BE2C (cell line): Measurements from ENCODE around the gene CSKMT.
"Not testable (repeated sequence)": the region's sequence is repeated elsewhere in the genome, so short reads cannot be mapped to it uniquely, and the experiment has no call there.

Experiments used
- DNase-seq: peaks from one replicate; pipeline ENCODE4 v3.0.0-alpha.2; 2020
- H3K27me3 ChIP-seq: fragments of 250-450 bp; sonication (Bioruptor Pico); 2 replicates; pipeline ENCODE4 v1.5.1; 2020; ENCODE audit warnings: mild to moderate bottlenecking
- H3K36me3 ChIP-seq: fragments of 250-450 bp; sonication (Bioruptor Pico); 2 replicates; pipeline ENCODE4 v1.5.1; 2020; ENCODE audit warnings: mild to moderate bottlenecking
- H3K4me1 ChIP-seq: fragments of 250-450 bp; sonication (Bioruptor Pico); 2 replicates; pipeline ENCODE4 v1.5.1; 2020
- H3K4me3 ChIP-seq: 2 replicates; pipeline ENCODE4 v1.5.1; 2011; ENCODE audit warnings: low read depth, low read length
- H3K9me3 ChIP-seq: fragments of 250-450 bp; sonication (Bioruptor Pico); 2 replicates; pipeline ENCODE4 v1.5.1; 2020
- TF ChIP-seq, protein P1 (sequence below): IDR thresholded peaks from 2 replicates; pipeline ENCODE4 v1.5.1; 2012; ENCODE audit warnings: mild to moderate bottlenecking, low read depth, low read length

The CSKMT gene

DNA sequence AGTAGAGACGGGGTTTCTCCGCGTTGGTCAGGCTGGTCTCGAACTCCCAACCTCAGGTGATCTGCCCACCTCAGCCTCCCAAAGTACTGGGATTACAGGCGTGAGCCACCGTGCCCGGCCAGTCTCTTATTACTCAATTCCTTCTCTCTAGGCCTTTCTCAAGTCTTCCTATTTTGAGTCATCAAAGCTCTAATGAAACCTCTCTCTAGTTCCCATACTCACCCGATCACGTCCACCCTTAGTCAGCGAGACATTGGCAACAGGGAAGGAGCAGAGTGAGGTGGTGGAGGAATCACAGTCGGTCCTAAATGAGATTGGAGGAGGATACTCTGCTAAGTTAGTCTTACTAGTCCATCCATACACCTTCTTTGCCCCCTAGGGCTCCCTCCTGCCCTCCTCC is 37.1 kb downstream of the CSKMT start:
- no peak for DNase-seq
- H3K4me1 ChIP-seq: no peaks in the 10 kb centered on the region; the same call in 1 of the 2 replicates
- no peaks in the 10 kb centered on the region for H3K27me3 ChIP-seq
- H3K9me3 ChIP-seq: no peaks in the 10 kb centered on the region
- no peak overlapping the region for H3K4me3 ChIP-seq
- peaks cover 3% of the 10 kb centered on the region; the same call in 1 of the 2 replicates for H3K36me3 ChIP-seq
- TF ChIP-seq, protein P1, sequence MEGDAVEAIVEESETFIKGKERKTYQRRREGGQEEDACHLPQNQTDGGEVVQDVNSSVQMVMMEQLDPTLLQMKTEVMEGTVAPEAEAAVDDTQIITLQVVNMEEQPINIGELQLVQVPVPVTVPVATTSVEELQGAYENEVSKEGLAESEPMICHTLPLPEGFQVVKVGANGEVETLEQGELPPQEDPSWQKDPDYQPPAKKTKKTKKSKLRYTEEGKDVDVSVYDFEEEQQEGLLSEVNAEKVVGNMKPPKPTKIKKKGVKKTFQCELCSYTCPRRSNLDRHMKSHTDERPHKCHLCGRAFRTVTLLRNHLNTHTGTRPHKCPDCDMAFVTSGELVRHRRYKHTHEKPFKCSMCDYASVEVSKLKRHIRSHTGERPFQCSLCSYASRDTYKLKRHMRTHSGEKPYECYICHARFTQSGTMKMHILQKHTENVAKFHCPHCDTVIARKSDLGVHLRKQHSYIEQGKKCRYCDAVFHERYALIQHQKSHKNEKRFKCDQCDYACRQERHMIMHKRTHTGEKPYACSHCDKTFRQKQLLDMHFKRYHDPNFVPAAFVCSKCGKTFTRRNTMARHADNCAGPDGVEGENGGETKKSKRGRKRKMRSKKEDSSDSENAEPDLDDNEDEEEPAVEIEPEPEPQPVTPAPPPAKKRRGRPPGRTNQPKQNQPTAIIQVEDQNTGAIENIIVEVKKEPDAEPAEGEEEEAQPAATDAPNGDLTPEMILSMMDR: no peak

DNA sequence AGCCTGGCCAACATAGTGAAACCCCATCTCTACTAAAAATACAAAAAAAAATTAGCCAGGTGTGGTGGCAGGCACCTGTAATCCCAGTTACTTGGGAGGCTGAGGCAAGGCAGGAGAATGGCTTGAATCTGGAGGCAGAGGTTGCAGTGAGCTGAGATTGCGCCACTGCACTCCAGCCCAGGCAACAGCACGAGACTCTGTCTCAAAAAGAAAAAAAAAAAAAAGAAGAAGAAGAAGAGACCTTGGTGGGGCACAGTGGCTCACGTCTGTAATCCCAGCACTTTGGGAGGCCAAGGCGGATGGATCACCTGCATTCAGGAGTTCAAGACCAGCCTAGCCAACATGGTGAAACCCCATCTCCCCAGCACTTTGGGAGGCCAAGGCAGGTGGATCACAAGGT is 38.8 kb downstream of the CSKMT start:
- not testable (repeated sequence) for H3K36me3 ChIP-seq, DNase-seq, H3K4me1 ChIP-seq, H3K9me3 ChIP-seq, H3K4me3 ChIP-seq, H3K27me3 ChIP-seq

DNA sequence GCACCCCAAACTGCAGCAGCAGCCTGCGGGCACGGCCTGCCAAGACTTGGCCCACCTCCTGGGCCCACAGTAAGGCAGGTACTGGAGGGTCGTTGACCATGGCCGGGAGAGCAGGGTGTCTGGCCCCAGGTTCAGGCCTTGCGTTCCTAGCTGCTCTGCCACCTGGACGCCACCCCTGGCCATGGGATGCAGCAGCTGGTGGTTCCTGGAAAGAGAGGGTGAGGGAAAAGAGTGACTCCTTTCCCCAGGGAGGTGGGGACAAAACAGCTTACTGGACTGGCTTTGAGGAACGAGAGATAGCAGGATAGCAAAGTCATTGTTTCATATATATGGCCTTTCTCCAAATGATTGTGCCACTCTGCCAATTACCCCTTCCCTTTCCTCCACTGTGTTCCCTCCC is 40.3 kb downstream of the CSKMT start:
- H3K9me3 ChIP-seq: no peaks in the 10 kb centered on the region
- no peaks in the 10 kb centered on the region for H3K27me3 ChIP-seq
- peaks cover 12% of the 10 kb centered on the region for H3K36me3 ChIP-seq
- peaks cover 8% of the 10 kb centered on the region for H3K4me1 ChIP-seq
- TF ChIP-seq, protein P1: no peak
- peak; percentile 24 for DNase-seq
- peak overlapping the region; percentile 74 for H3K4me3 ChIP-seq

DNA sequence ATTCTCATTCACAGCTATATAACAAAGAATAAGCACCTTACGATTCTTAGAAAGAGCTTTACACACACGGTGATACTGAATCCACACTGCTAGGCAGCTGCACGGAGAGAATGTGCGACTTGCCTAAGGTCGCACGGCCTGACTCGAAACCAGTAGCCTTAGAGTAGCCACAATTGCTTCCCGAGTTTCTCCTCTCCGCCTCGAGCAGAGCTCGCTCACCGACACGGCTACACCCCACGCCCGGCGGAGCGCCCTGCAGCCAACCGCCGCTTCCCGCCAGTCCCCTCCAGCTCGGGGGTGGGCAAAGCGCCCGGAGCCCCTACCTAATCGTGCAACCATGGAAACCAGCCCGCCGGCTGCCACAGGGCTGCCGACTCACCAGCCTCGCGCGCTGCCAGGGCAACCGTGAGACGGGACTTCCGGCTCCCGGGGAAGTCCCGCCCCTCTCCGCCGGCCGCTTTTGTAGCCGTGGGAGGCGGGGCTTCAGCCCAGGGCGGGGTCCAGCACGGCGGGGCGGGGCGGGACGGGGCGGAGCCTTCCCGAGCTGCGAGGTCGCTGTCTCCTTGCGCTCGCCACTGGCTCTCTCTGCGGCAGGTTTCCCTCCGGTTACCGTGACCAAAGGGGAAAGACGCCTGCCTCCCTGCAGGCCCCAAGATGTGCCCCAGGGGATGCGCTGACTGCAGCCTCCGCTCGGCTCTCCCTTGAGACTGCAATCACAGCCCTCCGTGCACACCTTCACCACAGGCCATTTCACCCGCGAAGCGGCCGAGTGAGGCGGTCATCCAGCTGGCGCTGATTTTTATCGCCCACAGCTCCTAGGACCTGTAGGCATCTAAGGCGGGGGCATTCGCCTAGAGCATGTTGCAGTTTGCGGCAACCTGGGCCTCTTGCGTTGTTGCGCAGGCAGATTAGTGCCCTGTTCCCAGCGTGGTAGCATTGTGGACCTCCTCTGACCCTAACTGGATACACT is 41.1 kb downstream of the CSKMT start:
- DNase-seq: peak; percentile 93
- Histone ChIP-seq H3K4me3 (peak overlapping the region; percentile 74), H3K36me3 (peaks cover 14% of the 10 kb centered on the region), H3K27me3 (no peaks in the 10 kb centered on the region), H3K4me1 (peaks cover 8% of the 10 kb centered on the region), H3K9me3 (no peaks in the 10 kb centered on the region)
- TF ChIP-seq, protein P1: no peak

DNA sequence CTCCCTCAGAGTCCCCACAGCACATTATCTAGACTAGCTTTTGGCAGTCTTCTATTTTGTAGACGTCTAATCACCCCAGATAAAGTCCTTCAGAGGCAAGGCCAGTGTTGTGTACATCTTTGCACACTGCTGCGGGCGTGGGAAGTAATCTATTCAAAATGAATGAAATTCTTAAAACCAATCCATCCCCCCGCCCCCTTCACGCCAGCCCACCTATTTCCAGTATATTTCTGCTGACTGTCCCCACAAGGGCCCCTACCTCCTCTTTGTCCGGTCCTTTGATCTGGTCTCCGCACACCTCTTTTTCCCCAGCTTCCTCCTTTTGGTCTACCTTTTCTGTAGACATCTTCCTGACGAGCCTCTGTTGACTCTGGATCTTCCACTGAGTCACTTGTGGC is 41.7 kb downstream of the CSKMT start:
- Histone ChIP-seq H3K4me1 (peaks cover 8% of the 10 kb centered on the region), H3K36me3 (peaks cover 18% of the 10 kb centered on the region), H3K27me3 (no peaks in the 10 kb centered on the region), H3K9me3 (no peaks in the 10 kb centered on the region), H3K4me3 (peak overlapping the region; percentile 74)
- no peak for DNase-seq
- TF ChIP-seq, protein P1: no peak

DNA sequence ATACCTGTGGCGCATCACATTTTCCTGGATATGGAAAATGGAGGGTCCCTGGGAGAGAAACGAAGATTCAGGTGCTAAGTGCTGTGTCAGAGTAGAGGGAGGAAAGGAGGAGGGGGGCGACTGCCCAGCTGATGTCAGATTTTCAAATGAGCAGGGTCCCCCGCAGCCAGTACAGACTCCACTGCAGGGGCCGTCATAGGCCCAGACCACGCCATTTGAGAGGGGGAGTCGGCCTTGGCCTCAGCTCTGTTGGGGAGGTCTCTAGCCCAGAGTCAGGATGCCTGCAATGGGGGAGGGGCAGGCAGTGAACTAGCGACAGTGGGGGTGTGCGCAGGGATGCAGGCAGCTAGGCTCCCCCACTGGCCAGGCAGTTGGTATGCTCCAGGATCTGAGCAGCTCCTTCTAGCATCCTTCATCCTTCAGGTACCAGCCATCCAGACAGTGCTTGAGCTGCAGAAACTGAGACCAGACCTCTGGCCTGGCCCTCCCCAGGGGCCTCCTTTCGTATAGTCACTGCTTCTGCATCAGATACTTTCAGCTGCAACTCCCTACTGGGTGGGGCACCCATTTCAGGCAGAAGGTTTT is 42.3 kb downstream of the CSKMT start, which contains the start of the genes BSCL2 and GNG3:
BSCL2 (minus strand) TSS at position 148 of the 585 bp plus-strand sequence. CDS start 229 bp downstream, outside the sequence.
GNG3 (plus strand) TSS at position 400 of the 585 bp plus-strand sequence. CDS start 620 bp downstream, outside the sequence.
- peaks cover 8% of the 10 kb centered on the region for H3K4me1 ChIP-seq

More for the DNA sequence above, 42.3 kb downstream of the CSKMT start, which contains the start of the genes BSCL2 and GNG3:
- Histone ChIP-seq H3K27me3 (no peaks in the 10 kb centered on the region), H3K9me3 (no peaks in the 10 kb centered on the region), H3K36me3 (peaks cover 18% of the 10 kb centered on the region), H3K4me3 (peak within 1 kb of the TSS; percentile 74)
- peak; percentile 88 for DNase-seq
- TF ChIP-seq, protein P1: no peak
